Keratinocyte (primary cell): ENCODE results near the gene GINM1.

Experiments used
- CTCF ChIP-seq, 3 experiments: IDR thresholded peaks in 1 of 3; conservative IDR thresholded peaks in 1 of 3; optimal IDR thresholded peaks in 1 of 3; 2 replicates in 2 of 3; 3 replicates in 1 of 3; pipeline versions ENCODE3 to v1.5.1; 2011; ENCODE audit warnings: low read length in 3 of 3, mild to moderate bottlenecking in 3 of 3, moderate library complexity in 2 of 3, control low read depth in 1 of 3, inconsistent platforms in 1 of 3; ENCODE audit not compliant: insufficient read depth in 2 of 3; ENCODE audit errors: extremely low read depth in 1 of 3
- EZH2 ChIP-seq: IDR thresholded peaks from one replicate; pipeline ENCODE4 v1.6.1; 2012; ENCODE audit warnings: inconsistent platforms, mild to moderate bottlenecking, low read length, moderate library complexity

DNA sequence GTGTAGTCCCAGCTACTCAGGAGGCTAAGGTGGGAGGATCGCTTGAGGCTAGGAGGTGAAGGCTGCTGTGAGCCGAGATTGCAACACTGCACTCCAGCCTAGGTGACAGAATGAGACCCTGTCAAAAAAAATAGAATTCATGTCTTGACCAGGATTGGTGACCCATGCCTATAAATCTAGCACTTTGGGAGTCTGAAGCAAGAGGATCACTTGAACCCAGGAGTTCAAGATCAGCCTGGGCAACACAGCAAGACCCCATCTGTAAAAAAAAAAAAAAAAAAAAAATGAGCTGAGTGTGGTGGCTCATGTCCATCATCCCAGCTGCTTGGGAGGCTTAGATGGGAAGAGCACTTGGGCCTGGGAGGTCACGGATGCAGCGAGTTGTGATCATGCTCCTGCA, 34.3 kb downstream of the GINM1 start:
- TF ChIP-seq CTCF (optimal IDR thresholded peaks at IDR 0.05 in 1 of 3, IDR thresholded peaks at IDR 0.05 in 1 of 3, conservative IDR thresholded peaks at IDR 0.05 in 1 of 3; ENCODE audit: extremely low read depth in 1 of 3, insufficient read depth in 2 of 3, low read length in 3 of 3) (no peak), EZH2 (no peak)
